Activated CD8-positive, alpha-beta memory T cell treated with anti-CD3 and anti-CD28 coated beads, Interleukin-2, amount 50 U/mL, for 4 hours (primary cell): ENCODE data around the gene COL8A2.
A peak's percentile ranks its signal among the peaks of the same experiment; 100 is the strongest.

Source experiments
- DNase-seq: peaks from one replicate; pipeline ENCODE4 v3.0.0-alpha.2; 2020

Gene COL8A2

DNA sequence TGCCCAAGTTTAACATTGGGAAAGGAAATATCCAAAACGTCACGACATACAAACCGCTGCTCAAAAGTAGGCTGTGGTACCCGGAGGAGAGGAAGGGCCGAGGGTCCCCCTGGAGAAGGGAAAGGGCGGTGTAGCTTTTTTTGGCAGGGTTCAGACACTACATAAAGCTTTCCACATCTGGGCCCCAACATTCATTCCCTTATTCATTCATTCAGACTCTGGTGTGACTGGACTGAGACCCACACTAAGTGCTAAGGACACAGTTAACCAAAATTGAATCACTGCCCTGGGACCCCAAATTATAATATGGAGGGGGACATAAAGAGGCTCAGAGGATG is 10.3 kb upstream of the COL8A2 start:
- no peak for DNase-seq

GRCh38 chr1:36134505-36135329 is 9.7 kb upstream of the COL8A2 start:
- peak; percentile 48 for DNase-seq

- DNase-seq, result no peak
Observed at GRCh38 chr1:36134031-36134430, 9.0 kb upstream of the COL8A2 start.

DNA sequence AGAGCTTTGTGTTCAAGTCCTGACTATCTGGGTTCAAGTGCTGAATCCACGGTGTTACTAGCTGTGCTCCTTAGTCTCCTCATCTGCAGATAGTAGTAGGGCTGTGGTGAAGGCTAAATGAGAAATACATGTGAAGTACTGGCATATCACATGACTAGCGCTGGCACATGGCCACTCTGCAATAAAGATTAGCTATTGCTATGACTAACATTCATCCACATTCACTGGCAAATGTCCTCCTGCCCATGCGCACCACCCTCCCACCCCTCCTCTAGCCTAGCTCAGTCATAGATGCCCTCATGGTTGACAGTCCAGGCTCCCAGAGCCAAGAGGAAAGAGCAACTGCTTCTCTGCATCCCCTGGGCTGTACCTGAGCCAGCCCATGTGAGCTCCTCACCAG is 8.5 kb upstream of the COL8A2 start:
- DNase-seq, result no peak

DNA sequence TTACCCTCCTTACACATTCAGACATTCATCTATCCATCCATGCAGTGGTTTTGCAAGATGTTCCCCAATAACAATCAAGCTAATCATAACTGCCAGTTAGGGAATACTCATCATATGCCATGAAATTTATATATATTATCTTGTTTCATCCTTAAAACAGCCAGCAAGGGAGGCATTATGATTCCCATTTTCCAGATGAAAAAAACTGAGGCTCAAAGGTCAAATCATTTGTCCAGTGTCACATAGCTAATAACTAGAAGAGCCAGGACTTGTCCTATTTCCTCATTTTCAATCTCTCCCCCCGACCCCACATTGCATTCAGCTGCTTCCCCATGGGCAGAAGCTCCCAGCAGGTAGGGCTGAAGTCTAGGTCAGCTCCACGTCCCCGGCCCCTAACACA is 7.0 kb upstream of the COL8A2 start:
- DNase-seq, result no peak

GRCh38 chr1:36128905-36129206 is 3.8 kb upstream of the COL8A2 start:
- DNase-seq, result no peak

GRCh38 chr1:36128126-36128904 is 3.3 kb upstream of the COL8A2 start:
- no peak for DNase-seq

DNA sequence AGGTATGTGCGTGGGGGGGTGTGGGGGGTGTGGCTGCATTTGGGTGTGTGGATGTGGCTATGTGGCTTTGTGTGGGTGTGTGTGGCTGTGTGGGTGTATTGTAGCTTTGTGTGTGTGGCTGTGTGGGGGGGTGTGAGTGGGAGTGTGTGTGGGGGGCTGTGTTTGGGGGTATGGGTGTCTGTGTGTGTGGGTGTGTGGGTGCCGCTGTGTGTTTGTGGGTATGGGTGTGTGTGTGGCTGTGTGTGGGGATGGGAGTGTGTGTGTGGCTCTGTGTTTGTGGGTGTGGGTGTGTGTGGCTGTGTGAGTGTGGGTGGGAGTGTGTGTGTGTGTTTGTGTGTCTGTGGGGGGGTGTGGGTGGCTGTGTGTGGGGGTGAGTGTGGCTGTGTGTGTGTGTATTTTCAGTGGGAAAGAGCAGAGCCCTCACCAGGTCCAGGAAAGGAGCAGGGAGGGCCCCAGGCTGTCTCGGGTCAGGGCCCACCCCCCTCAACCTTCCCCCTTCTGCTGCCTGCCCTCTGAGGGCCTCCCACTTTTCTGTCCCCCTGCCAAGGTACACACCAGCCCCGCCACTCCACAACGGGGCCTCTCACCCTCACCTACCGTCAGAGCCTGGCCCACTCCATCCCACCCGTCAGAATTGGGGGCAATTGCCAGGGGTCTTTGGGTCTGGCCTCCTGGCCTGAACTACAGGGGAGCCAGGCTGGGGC is 1.9 kb upstream of the COL8A2 start:
- DNase-seq, result no peak

DNA sequence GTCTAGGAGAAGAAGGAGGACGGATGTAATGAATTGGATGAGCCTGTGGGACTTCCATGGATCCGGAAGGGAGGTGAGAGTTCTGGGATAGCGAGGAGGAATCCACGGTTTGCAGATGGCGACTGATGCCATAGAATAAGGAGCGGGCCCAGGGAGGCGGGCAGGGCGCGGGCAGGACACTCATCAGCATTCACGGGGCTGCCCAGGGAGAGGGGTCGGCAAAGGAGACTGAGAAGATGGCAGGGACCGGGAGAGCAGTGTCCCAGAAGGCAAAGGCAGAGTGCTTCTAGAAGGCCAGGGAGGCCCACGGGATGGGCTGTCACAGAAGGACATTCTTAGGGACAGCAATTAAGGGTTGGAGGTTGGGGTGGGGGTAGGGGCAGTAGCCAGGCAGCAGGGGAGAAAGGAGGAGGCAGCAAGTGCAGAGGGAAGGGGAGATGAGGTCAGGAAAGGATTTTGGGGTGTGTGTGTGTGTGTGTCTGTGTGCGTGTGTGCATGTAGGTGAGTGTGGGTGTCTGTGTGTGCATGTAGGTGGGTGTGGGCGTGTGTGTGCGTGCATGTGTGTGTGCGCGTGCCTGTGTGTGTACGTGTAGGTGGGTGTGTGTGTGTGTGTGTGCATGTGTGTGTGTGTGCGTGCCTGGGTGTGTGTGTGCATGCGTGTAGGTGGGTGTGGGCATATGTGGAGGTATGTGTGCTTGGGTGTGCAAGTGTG is 1.1 kb upstream of the COL8A2 start:
- no peak for DNase-seq

- DNase-seq, result no peak
Observed at GRCh38 chr1:36124404-36125128, 456 bp downstream of the COL8A2 start.

GRCh38 chr1:36123356-36123755 is 1.7 kb downstream of the COL8A2 start:
- no peak for DNase-seq

DNA sequence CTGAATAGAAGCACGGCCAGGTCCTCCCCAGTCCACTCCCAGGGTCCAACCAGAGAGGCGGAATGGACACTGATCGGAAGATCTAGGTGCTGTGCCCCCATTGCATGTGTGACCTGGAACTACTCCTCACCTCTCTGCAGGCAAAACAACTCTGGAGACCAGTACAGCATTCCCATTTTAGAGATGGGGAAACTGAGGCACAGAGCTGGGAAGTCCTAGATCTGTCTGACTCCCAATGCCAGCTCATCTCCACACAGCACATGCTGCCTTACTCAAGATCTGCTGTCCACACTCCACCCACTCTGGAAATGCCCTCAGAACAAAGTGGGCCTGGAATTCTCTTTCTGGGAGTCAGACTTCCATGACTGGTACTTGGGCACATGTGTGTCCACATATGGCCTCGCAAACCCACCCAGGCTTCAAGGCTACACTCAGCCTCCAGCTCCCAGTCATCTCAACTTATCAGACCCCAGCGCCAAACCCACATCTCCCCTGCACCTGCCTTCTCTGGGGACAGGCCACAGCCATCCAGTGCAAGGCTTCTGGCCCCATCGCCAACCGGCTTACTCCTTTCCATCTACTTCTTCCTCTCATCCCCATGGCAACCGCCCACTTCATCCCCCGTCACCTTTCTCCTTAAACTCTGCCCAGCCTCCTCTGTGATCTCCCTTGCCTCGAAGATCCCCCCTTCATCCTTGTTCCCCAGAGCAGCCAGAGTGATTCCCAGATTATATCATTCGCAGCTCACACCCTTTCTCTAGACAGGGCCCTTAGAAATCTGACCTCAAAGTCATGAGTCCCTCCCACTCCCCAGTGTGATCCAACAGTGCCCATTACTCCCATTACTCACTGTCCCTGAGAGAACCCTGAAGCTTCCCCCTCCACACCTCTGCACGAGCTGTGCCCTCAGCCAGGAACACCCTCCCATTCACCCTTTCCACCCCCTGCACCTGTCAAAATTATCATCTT is 2.7 kb downstream of the COL8A2 start:
- DNase-seq, result no peak

DNA sequence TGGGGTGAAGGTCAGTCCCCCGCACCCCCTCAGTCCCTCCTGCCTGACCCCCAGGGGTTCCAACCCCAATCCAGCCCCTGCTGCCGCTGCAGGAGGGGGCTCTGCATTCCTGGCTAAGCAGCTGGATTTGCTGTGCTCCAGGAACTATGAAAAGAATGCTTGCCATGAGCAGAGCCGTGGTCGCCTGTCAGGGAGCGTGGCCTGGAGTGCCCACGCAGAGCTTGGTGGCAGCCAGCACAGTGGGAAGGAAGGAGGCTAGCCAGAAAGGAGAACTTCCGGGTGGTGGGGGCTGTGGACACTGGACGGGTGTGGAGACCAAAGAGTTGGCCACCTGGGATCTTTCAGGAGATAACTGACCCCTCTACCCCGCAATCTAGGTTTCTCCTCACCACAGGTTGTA is 5.6 kb downstream of the COL8A2 start:
- DNase-seq, result no peak

- DNase-seq, result no peak
Observed at GRCh38 chr1:36118447-36119204, 6.4 kb downstream of the COL8A2 start.

- no peak for DNase-seq
Observed at GRCh38 chr1:36116901-36117300, 8.1 kb downstream of the COL8A2 start.

- DNase-seq, result no peak
Observed at GRCh38 chr1:36115931-36116330, 9.1 kb downstream of the COL8A2 start.

DNA sequence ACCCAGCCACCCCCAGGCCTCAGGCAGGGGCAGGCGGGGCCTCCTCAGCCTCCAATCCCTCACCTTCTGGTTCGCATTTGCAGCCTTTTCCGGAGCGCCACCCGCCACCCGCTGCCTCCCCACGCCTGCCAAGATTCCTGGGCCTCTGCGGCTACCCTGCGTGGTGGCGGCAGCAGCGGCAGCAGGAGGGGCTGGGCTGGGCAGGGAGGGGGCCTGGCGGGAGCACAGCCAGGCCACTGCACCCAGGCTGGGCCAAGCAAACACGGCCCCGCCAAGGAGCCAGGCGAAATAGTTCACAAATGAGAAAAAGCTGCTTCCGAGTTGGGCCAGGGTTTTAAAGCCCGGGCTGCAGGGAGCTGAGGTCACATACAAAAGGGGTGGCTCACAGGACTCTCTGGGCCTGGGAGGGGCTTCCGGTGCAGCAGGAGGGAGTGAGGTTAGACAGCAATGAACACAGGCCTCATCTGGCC is 9.8 kb downstream of the COL8A2 start:
- no peak for DNase-seq

GRCh38 chr1:36114371-36114770 is 10.7 kb downstream of the COL8A2 start:
- DNase-seq, result no peak

- DNase-seq, result no peak
Observed at GRCh38 chr1:36112823-36113222, 12.2 kb downstream of the COL8A2 start.

DNA sequence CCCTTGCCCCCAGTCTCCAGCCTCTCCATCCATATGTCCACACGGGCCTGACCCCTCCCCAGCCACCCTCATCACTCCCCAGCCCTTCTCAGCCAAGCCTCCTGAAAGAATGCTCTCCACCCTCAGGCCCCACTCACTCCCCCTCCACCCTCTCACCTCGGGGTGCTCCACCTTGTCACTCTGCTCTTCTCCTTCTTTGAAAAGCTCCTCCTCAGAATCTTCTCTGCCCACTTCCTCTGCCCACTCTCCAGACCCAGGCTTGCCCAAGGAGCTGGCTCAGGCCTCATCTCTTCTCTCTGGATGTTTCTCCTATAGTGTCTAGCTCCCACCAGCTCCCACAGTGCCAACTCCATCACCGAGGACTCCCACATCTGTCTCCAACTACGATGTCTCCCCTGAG is 13.9 kb downstream of the COL8A2 start:
- no peak for DNase-seq
